GM23338 (cell line): ENCODE results near the gene LAD1. TPM values are rescaled to one million over a fixed set of nuclear protein-coding genes. Genes with fewer than 3 reads are reported as not detected.

ENCODE experiments used
- CTCF ChIP-seq, 2 experiments: fragments of 200-600 bp in 1 of 2; sonication (generic) in 1 of 2; conservative IDR thresholded peaks; 2 replicates each; pipeline versions ENCODE4 v1.5.1 to v1.6.1; 2016 to 2017; ENCODE audit warnings: antibody characterized with exemption in 2 of 2, low read depth in 2 of 2, mild to moderate bottlenecking in 2 of 2, moderate library complexity in 1 of 2
- ETS1 ChIP-seq: IDR thresholded peaks from 2 replicates; pipeline ENCODE4 v1.6.1; 2016; ENCODE audit warnings: antibody characterized with exemption
- EZH2 ChIP-seq: fragments of 200-600 bp; sonication (generic); IDR thresholded peaks from one replicate; pipeline ENCODE4 v1.8.0; 2017; ENCODE audit warnings: antibody characterized with exemption, mild to moderate bottlenecking, low read depth; ENCODE audit not compliant: unreplicated experiment
- JUNB ChIP-seq: IDR thresholded peaks from one replicate; pipeline ENCODE4 v1.6.1; 2016; ENCODE audit warnings: antibody characterized with exemption; ENCODE audit not compliant: unreplicated experiment
- NANOG ChIP-seq: IDR thresholded peaks from 2 replicates; pipeline ENCODE4 v1.6.1; 2016; ENCODE audit warnings: antibody characterized with exemption, borderline replicate concordance
- POLR2AphosphoS5 ChIP-seq: IDR thresholded peaks from 2 replicates; pipeline ENCODE4 v1.6.1; 2016; ENCODE audit warnings: antibody characterized with exemption, low read depth
- REST ChIP-seq: IDR thresholded peaks from one replicate; pipeline ENCODE4 v1.6.1; 2018; ENCODE audit warnings: antibody characterized with exemption; ENCODE audit not compliant: unreplicated experiment
- ZNF114 ChIP-seq: fragments of 250-450 bp; sonication (Bioruptor Pico); IDR thresholded peaks from 2 replicates; pipeline ENCODE4 v1.5.0; 2020; ENCODE audit warnings: mild to moderate bottlenecking, moderate library complexity
- ZNF331 ChIP-seq: fragments of 250-450 bp; sonication (Bioruptor Pico); IDR thresholded peaks from 2 replicates; pipeline ENCODE4 v1.5.0; 2020; ENCODE audit warnings: low read depth, mild to moderate bottlenecking, moderate library complexity
- ZNF462 ChIP-seq: fragments of 250-450 bp; sonication (Bioruptor Pico); IDR thresholded peaks from 2 replicates; pipeline ENCODE4 v1.5.0; 2020; ENCODE audit warnings: mild to moderate bottlenecking, moderate library complexity
- polyA plus RNA-seq: library from polyadenylated mRNA; unstranded; fragments of >200 nt; fragmentation: Nextera tagmentation; extraction: Ambion mirVana; gene quantifications from 2 replicates; pipeline ENCODE4 v1.2.1, GENCODE V29; 2016
- total RNA-seq: library from RNA; depleted of rRNA; stranded (reverse); fragments of >200 nt; shearing (Covaris generic); gene quantifications from 2 replicates; pipeline ENCODE4 v1.2.3, GENCODE V29; 2014

LAD1 gene
- total and polyA plus RNA-seq, 2 experiments from 2014 or later, result 17.6 to 18.9 TPM

GRCh38 chr1:201445310-201445709 is 46.2 kb upstream of the LAD1 start (continued):
- TF ChIP-seq ZNF462 (CRISPR knock-in tag) (no peak), EZH2 (no peak), CTCF (conservative IDR thresholded peaks at IDR 0.05; ENCODE audit: low read depth in 2 of 2) (no peak), REST (no peak), ZNF331 (CRISPR knock-in tag) (no peak), ETS1 (no peak), POLR2AphosphoS5 (no peak), ZNF114 (CRISPR knock-in tag) (no peak), NANOG (no peak), JUNB (no peak)
